GM21423 (cell line): ENCODE results near the gene PDX1.
"Not testable (repeated sequence)": the region's sequence is repeated elsewhere in the genome, so short reads cannot be mapped to it uniquely, and the experiment has no call there.

Source experiments
- ATAC-seq: cut with Tn5 transposase; IDR thresholded peaks from one replicate; pipeline ENCODE4 v1.9.1; 2021; ENCODE audit warnings: mild to moderate bottlenecking, moderate library complexity; ENCODE audit not compliant: unreplicated experiment

Gene PDX1

GRCh38 chr13:27954406-27954851, 34.6 kb downstream of the PDX1 start:
- ATAC-seq = no peak

GRCh38 chr13:27955014-27955591, 35.3 kb downstream of the PDX1 start:
- ATAC-seq = no peak

GRCh38 chr13:27956576-27957300, 36.9 kb downstream of the PDX1 start:
- no peak for ATAC-seq

GRCh38 chr13:27959976-27960361, 40.2 kb downstream of the PDX1 start:
- no peak for ATAC-seq

GRCh38 chr13:27960362-27961226, 40.8 kb downstream of the PDX1 start:
- no peak for ATAC-seq

GRCh38 chr13:27961227-27962085, 41.7 kb downstream of the PDX1 start:
- no peak for ATAC-seq

GRCh38 chr13:27962128-27962841, 42.5 kb downstream of the PDX1 start:
- ATAC-seq = no peak

- no peak for ATAC-seq
These were observed 43.2 kb downstream of the PDX1 start for GRCh38 chr13:27962982-27963381.

- ATAC-seq = no peak
These were observed 43.7 kb downstream of the PDX1 start for GRCh38 chr13:27963491-27963890.

GRCh38 chr13:27964206-27964605, 44.4 kb downstream of the PDX1 start:
- ATAC-seq = not testable (repeated sequence)

GRCh38 chr13:27964741-27965323, 45.0 kb downstream of the PDX1 start:
- no peak for ATAC-seq

GRCh38 chr13:27965343-27965739, 45.5 kb downstream of the PDX1 start:
- no peak for ATAC-seq

- no peak for ATAC-seq
These were observed 46.2 kb downstream of the PDX1 start for GRCh38 chr13:27965740-27966640.

GRCh38 chr13:27966641-27967202, 46.9 kb downstream of the PDX1 start:
- ATAC-seq = no peak

- ATAC-seq = no peak
These were observed 47.5 kb downstream of the PDX1 start for GRCh38 chr13:27967203-27967735.

- no peak for ATAC-seq
These were observed 48.0 kb downstream of the PDX1 start for GRCh38 chr13:27967736-27968315.

GRCh38 chr13:27968316-27969081, 48.7 kb downstream of the PDX1 start:
- ATAC-seq = no peak
